HepG2 (cell line): Measurements from ENCODE around the gene FSIP1. TPM values are rescaled to one million over a fixed set of nuclear protein-coding genes. Genes with fewer than 3 reads are reported as not detected.

Source experiments
- ATAC-seq: fragments of 200-7000 bp; cut with Tn5 transposase; 3 replicates; pipeline ENCODE4 v1.9.1; 2020; ENCODE audit warnings: mild to moderate bottlenecking, moderate library complexity
- BruUV-seq: library from RNA; stranded (reverse); fragments of 400-500 nt; replicated peaks from 2 replicates; lab custom pipeline; 2021; lab: Mats Ljungman, UMichigan
- CTCF ChIA-PET: fragments of 300-600 bp; formaldehyde crosslinking; extraction: SDS; loops from one replicate; lab custom pipeline; 2021; ENCODE audit warnings: low total read pairs, inconsistent platforms, low intra/inter-chr PET ratio; lab: Yijun Ruan, JAX
- POLR2A ChIA-PET: fragments of 350-600 bp; sonication (Branson Sonifier 250); formaldehyde crosslinking; loops from one replicate; lab custom pipeline; 2020; ENCODE audit warnings: antibody characterized with exemption, inconsistent platforms; lab: Yijun Ruan, JAX
- DNase-seq: peaks from one replicate; pipeline ENCODE4 v3.0.0-alpha.2; 2015; ENCODE audit warnings: low spot score
- FAIRE-seq: peaks from 3 replicates; lab custom pipeline; 2011; peaks lifted over from hg19 to GRCh38; lab: Jason Lieb, UNC
- H2AFZ ChIP-seq: one replicate; pipeline ENCODE4 v1.6.1; 2011; ENCODE audit warnings: low read length, inconsistent platforms
- H3K27ac ChIP-seq: fragments of 300-600 bp; 3 replicates; pipeline ENCODE4 v1.8.0; 2011; ENCODE audit warnings: mixed run types, mild to moderate bottlenecking, mixed read lengths, low read length, inconsistent platforms; ENCODE audit not compliant: insufficient read depth; ENCODE audit errors: extremely low read length
- H3K27me3 ChIP-seq, 2 experiments: fragments of 200-600 bp in 1 of 2; 2 replicates in 1 of 2; 3 replicates in 1 of 2; pipeline versions ENCODE4 v1.6.0 to v1.8.0; 2011; ENCODE audit warnings: low read length in 2 of 2, mild to moderate bottlenecking in 2 of 2, moderate library complexity in 2 of 2, inconsistent platforms in 1 of 2; ENCODE audit not compliant: insufficient read depth in 2 of 2, control insufficient read depth in 1 of 2
- H3K36me3 ChIP-seq, 2 experiments: fragments of 200-600 bp in 1 of 2; replicated peaks in 1 of 2; 2 replicates in 1 of 2; 3 replicates in 1 of 2; pipeline versions ENCODE4 v1.5.1 to v1.8.0; 2011; ENCODE audit warnings: low read length in 2 of 2, inconsistent platforms in 1 of 2; ENCODE audit not compliant: insufficient read depth in 2 of 2, control insufficient read depth in 1 of 2
- H3K4me1 ChIP-seq: 2 replicates; pipeline ENCODE4 v1.5.1; 2012; ENCODE audit warnings: low read length, inconsistent platforms; ENCODE audit not compliant: insufficient read depth
- H3K4me2 ChIP-seq: 2 replicates; pipeline ENCODE4 v1.6.0; 2011; ENCODE audit warnings: low read depth, low read length, inconsistent platforms
- H3K4me3 ChIP-seq, 3 experiments: fragments of 200-600 bp in 1 of 3; sonication (generic), shearing (Covaris generic) in 1 of 3; replicated peaks in 1 of 3; 2 replicates each; pipeline ENCODE4 v1.5.1; 2011 to 2016; ENCODE audit warnings: low read length in 3 of 3, inconsistent platforms in 2 of 3, low read depth in 2 of 3, mild to moderate bottlenecking in 2 of 3, control low read depth in 1 of 3, mixed read lengths in 1 of 3; ENCODE audit not compliant: insufficient read depth in 1 of 3
- H3K79me2 ChIP-seq: one replicate; pipeline ENCODE4 v1.6.1; 2011; ENCODE audit warnings: low read length, inconsistent platforms; ENCODE audit not compliant: insufficient read depth
- H3K9ac ChIP-seq: 2 replicates; pipeline ENCODE4 v1.6.0; 2011; ENCODE audit warnings: mild to moderate bottlenecking, low read depth, low read length, inconsistent platforms; ENCODE audit not compliant: insufficient read depth
- H3K9me3 ChIP-seq: 2 replicates; pipeline ENCODE4 v1.5.1; 2012; ENCODE audit warnings: mild to moderate bottlenecking, low read length
- H4K20me1 ChIP-seq: 2 replicates; pipeline ENCODE4 v1.6.0; 2011; ENCODE audit warnings: inconsistent platforms, mild to moderate bottlenecking, low read length, moderate library complexity; ENCODE audit not compliant: insufficient read depth
- CENPT ChIP-seq: sonication (generic); formaldehyde crosslinking; IDR thresholded peaks from 2 replicates; pipeline ENCODE4 v1.8.0; 2022; ENCODE audit warnings: low read depth, mild to moderate bottlenecking, moderate library complexity, missing genetic modification reagents
- KLF9 ChIP-seq: IDR thresholded peaks from 2 replicates; pipeline ENCODE4 v1.6.1; 2016; ENCODE audit warnings: low read depth
- MZF1 ChIP-seq: sonication (generic); formaldehyde crosslinking; IDR thresholded peaks from 2 replicates; pipeline ENCODE4 v1.8.1; 2023; ENCODE audit warnings: mild to moderate bottlenecking, missing genetic modification reagents, borderline replicate concordance
- NFRKB ChIP-seq: fragments of 450-650 bp; IDR thresholded peaks from 2 replicates; pipeline ENCODE4 v1.6.1; 2017
- PBX2 ChIP-seq: IDR thresholded peaks from 2 replicates; pipeline ENCODE4 v1.6.1; 2016; ENCODE audit warnings: control low read depth
- PHF20 ChIP-seq: sonication (generic); formaldehyde crosslinking; IDR thresholded peaks from 2 replicates; pipeline ENCODE4 v1.5.0; 2020; ENCODE audit warnings: mild to moderate bottlenecking, missing genetic modification reagents
- SMYD3 ChIP-seq: sonication (generic); formaldehyde crosslinking; IDR thresholded peaks from 2 replicates; pipeline ENCODE4 v1.8.1; 2023; ENCODE audit warnings: mild to moderate bottlenecking, missing genetic modification reagents
- ZBTB25 ChIP-seq: IDR thresholded peaks from 2 replicates; pipeline ENCODE4 v1.6.1; 2018; ENCODE audit warnings: missing genetic modification reagents
- WGBS: methylation state at CpG from one replicate; pipeline ENCODE4 v1.1.6; 2017; ENCODE audit warnings: low lambda C conversion rate; 5-methylcytosine and 5-hydroxymethylcytosine counted together
- in situ Hi-C: cut with HindIII; loops from 2 replicates; pipeline ENCODE4 v1.10.0; 2017; ENCODE audit warnings: low pct_unique_long_range_greater_than_20kb; ENCODE audit not compliant: extremely low pct_ligation_motif_present
- intact Hi-C: fragments of 100-400 bp; cut with micrococcal nuclease; formaldehyde crosslinking; loops from one replicate; pipeline ENCODE4 v1.10.0; 2022; ENCODE audit not compliant: unreplicated experiment
- polyA plus RNA-seq, 8 experiments: library from polyadenylated mRNA; depleted of rRNA in 3 of 8; stranded (reverse) in 7 of 8; unstranded in 1 of 8; fragments of >200 nt; fragmentation: Illumina TruSeq in 4 of 8; extraction: Trizol in 4 of 8; gene quantifications; 2 replicates each; pipeline versions ENCODE4 v1.2.1 to v1.2.3, GENCODE V29; 2011 to 2016; ENCODE audit warnings: low read depth in 4 of 8, missing spikeins in 1 of 8, mixed read lengths in 1 of 8; ENCODE audit not compliant: insufficient read depth in 1 of 8
- total RNA-seq, 5 experiments: library from RNA; depleted of rRNA; stranded (reverse); fragments of >200 nt; fragmentation: Illumina TruSeq; extraction: Trizol; gene quantifications; 2 replicates each; pipeline ENCODE4 v1.2.3, GENCODE V29; 2016; ENCODE audit warnings: low read depth in 1 of 5
- TF ChIP-seq, protein P1 (sequence below): IDR thresholded peaks from 2 replicates; pipeline ENCODE4 v1.6.1; 2016; ENCODE audit warnings: missing genetic modification reagents, missing compliant biosample characterization

FSIP1 gene
- total and polyA plus RNA-seq, 2 of the 13 experiments (the other 11 are each of a cell fraction or from before 2014, with no cell fraction given), result 0.18 TPM; not detected in 1

GRCh38 chr15:39830166-39830565 is 47.5 kb upstream of the FSIP1 start:
- ChIA-PET CTCF (no interaction called here), POLR2A (no interaction called here)
- DNase-seq, result no peak
- WGBS, result 0% methylated on average over 1 of the region's 1 CpG
- Histone ChIP-seq H3K27ac (no peak overlapping the region), H3K36me3 (no peaks in the 10 kb centered on the region), H3K79me2 (no peaks in the 10 kb centered on the region), H3K27me3 (peaks cover 0 to 1% of the 10 kb centered on the region in 2 experiments; a peak in 2 of 5 replicates), H3K4me3 (no peak overlapping the region), H2AFZ (no peak overlapping the region), H3K9me3 (no peaks in the 10 kb centered on the region), H3K4me1 (no peaks in the 10 kb centered on the region), H3K9ac (no peak overlapping the region), H3K4me2 (no peak overlapping the region), H4K20me1 (no peaks in the 10 kb centered on the region)
- FAIRE-seq, result no peak
- no TSS peak for BruUV-seq
- ATAC-seq, result no peak
- in situ Hi-C loops (no loop called here), intact Hi-C loops (no loop called here)
- TF ChIP-seq, protein P1, sequence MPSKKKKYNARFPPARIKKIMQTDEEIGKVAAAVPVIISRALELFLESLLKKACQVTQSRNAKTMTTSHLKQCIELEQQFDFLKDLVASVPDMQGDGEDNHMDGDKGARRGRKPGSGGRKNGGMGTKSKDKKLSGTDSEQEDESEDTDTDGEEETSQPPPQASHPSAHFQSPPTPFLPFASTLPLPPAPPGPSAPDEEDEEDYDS (CRISPR knock-in tag), result no peak
- TF ChIP-seq NFRKB, result no peak
- TF ChIP-seq ZBTB25 (CRISPR knock-in tag), result no peak
- no peak for TF ChIP-seq PHF20 (CRISPR knock-in tag)
- TF ChIP-seq CENPT, result no peak
- TF ChIP-seq KLF9 (CRISPR knock-in tag), result no peak
- TF ChIP-seq MZF1 (CRISPR knock-in tag), result no peak
- no peak for TF ChIP-seq SMYD3
- no peak for TF ChIP-seq PBX2 (CRISPR knock-in tag)
